Naive B cell (primary cell): ENCODE results near the gene TSPAN1. TPM values are rescaled to one million over a fixed set of nuclear protein-coding genes. Genes with fewer than 3 reads are reported as not detected.

ENCODE experiments used
- ATAC-seq, 2 donors: fragments of 150-1000 bp; cut with Tn5 transposase; 2 replicates each; pipeline ENCODE4 v1.10.0; 2021; ENCODE audit warnings: low read depth in 2 of 2, mild to moderate bottlenecking in 2 of 2, moderate library complexity in 2 of 2
- DNase-seq: peaks from one replicate; pipeline ENCODE4 v3.0.0; 2022
- H3K27ac Mint-ChIP-seq, 6 donors: one replicate each; pipeline ENCODE4 v1.8.0; 2020 to 2022; ENCODE audit warnings: mild to moderate bottlenecking in 6 of 6, mixed read lengths in 6 of 6, moderate library complexity in 5 of 6, inconsistent platforms in 2 of 6
- H3K27me3 Mint-ChIP-seq, 3 donors: one replicate each; pipeline ENCODE4 v1.8.0; 2021 to 2022; ENCODE audit warnings: mixed read lengths in 3 of 3, mild to moderate bottlenecking in 1 of 3
- H3K36me3 Mint-ChIP-seq, 2 donors: one replicate each; pipeline ENCODE4 v1.8.0; 2020 to 2022; ENCODE audit warnings: mixed read lengths in 2 of 2, inconsistent platforms in 1 of 2, mild to moderate bottlenecking in 1 of 2
- H3K4me1 Mint-ChIP-seq, 3 donors: one replicate each; pipeline ENCODE4 v1.8.0; 2020 to 2022; ENCODE audit warnings: mixed read lengths in 3 of 3, inconsistent platforms in 1 of 3, mild to moderate bottlenecking in 1 of 3, moderate library complexity in 1 of 3
- H3K4me3 Mint-ChIP-seq, 8 donors: one replicate each; pipeline ENCODE4 v1.8.0; 2020 to 2022; ENCODE audit warnings: mild to moderate bottlenecking in 8 of 8, mixed read lengths in 8 of 8, moderate library complexity in 8 of 8, inconsistent platforms in 2 of 8
- H3K9me3 Mint-ChIP-seq, 7 donors: one replicate each; pipeline ENCODE4 v1.8.0; 2020 to 2022; ENCODE audit warnings: mixed read lengths in 7 of 7, mild to moderate bottlenecking in 5 of 7, inconsistent platforms in 2 of 7, moderate library complexity in 1 of 7
- polyA plus RNA-seq, 6 donors: library from polyadenylated mRNA; unstranded; fragments of 300-500 nt; fragmentation: Illumina TruSeq; gene quantifications; one replicate each; pipeline ENCODE4 v1.2.3, GENCODE V29; 2021; ENCODE audit warnings: low read depth in 6 of 6

TSPAN1 gene
- polyA plus RNA-seq, 6 donors from 2014 or later: not detected

GRCh38 chr1:46137916-46138315, 37.0 kb upstream of the TSPAN1 start:
- no peak for ATAC-seq
- Mint-ChIP-seq H3K27ac (no peak overlapping the region), H3K36me3 (no peaks in the 10 kb centered on the region), H3K4me1 (peaks cover 9% of the 10 kb centered on the region in 3 donors), H3K9me3 (no peaks in the 10 kb centered on the region), H3K4me3 (no peak overlapping the region), H3K27me3 (peaks cover 26 to 48% (median 36%) of the 10 kb centered on the region in 3 donors)
- no peak for DNase-seq

GRCh38 chr1:46148318-46148717, 26.6 kb upstream of the TSPAN1 start:
- Mint-ChIP-seq H3K4me1 (no peaks in the 10 kb centered on the region), H3K27me3 (no peaks in the 10 kb centered on the region), H3K36me3 (no peaks in the 10 kb centered on the region), H3K27ac (no peak overlapping the region), H3K9me3 (peaks cover 0 to 2% (median 0%) of the 10 kb centered on the region in 7 donors), H3K4me3 (no peak overlapping the region)
- no peak for ATAC-seq
- no peak for DNase-seq

- Mint-ChIP-seq H3K36me3 (no peaks in the 10 kb centered on the region), H3K4me3 (no peak overlapping the region), H3K4me1 (no peaks in the 10 kb centered on the region), H3K27ac (no peak overlapping the region), H3K27me3 (no peaks in the 10 kb centered on the region), H3K9me3 (no peaks in the 10 kb centered on the region)
- ATAC-seq (no peak), DNase-seq (no peak)
These were observed 24.8 kb upstream of the TSPAN1 start for GRCh38 chr1:46150085-46150484.

GRCh38 chr1:46152016-46152415, 22.9 kb upstream of the TSPAN1 start:
- peak overlapping the region in 1 of 6 donors; percentile 7 for H3K27ac Mint-ChIP-seq
- DNase-seq: no peak
- H3K27me3 Mint-ChIP-seq: no peaks in the 10 kb centered on the region
- no peaks in the 10 kb centered on the region for H3K4me1 Mint-ChIP-seq
- H3K36me3 Mint-ChIP-seq: no peaks in the 10 kb centered on the region
- H3K4me3 Mint-ChIP-seq: no peak overlapping the region
- no peaks in the 10 kb centered on the region for H3K9me3 Mint-ChIP-seq
- peak; percentile 32 to 35 for ATAC-seq

GRCh38 chr1:46153228-46153627, 21.7 kb upstream of the TSPAN1 start:
- H3K9me3 Mint-ChIP-seq: no peaks in the 10 kb centered on the region
- no peaks in the 10 kb centered on the region for H3K27me3 Mint-ChIP-seq

GRCh38 chr1:46153732-46154131, 21.2 kb upstream of the TSPAN1 start:
- Mint-ChIP-seq H3K4me3 (no peak overlapping the region), H3K36me3 (no peaks in the 10 kb centered on the region), H3K27ac (no peak overlapping the region), H3K4me1 (no peaks in the 10 kb centered on the region), H3K27me3 (no peaks in the 10 kb centered on the region), H3K9me3 (no peaks in the 10 kb centered on the region)
- ATAC-seq (no peak), DNase-seq (no peak)

More at GRCh38 chr1:46153228-46153627, 21.7 kb upstream of the TSPAN1 start:
- ATAC-seq (no peak), DNase-seq (no peak)
- H3K36me3 Mint-ChIP-seq: no peaks in the 10 kb centered on the region
- no peaks in the 10 kb centered on the region for H3K4me1 Mint-ChIP-seq
- H3K27ac Mint-ChIP-seq: no peak overlapping the region
- no peak overlapping the region for H3K4me3 Mint-ChIP-seq

GRCh38 chr1:46157916-46158311, 17.0 kb upstream of the TSPAN1 start:
- Mint-ChIP-seq H3K4me3 (no peak overlapping the region), H3K9me3 (no peaks in the 10 kb centered on the region), H3K27ac (no peak overlapping the region), H3K4me1 (no peaks in the 10 kb centered on the region), H3K36me3 (no peaks in the 10 kb centered on the region), H3K27me3 (no peaks in the 10 kb centered on the region)
- no peak for ATAC-seq
- DNase-seq: no peak

GRCh38 chr1:46158312-46159281, 16.3 kb upstream of the TSPAN1 start:
- H3K9me3 Mint-ChIP-seq: no peaks in the 10 kb centered on the region
- ATAC-seq: no peak
- no peaks in the 10 kb centered on the region for H3K36me3 Mint-ChIP-seq
- H3K27ac Mint-ChIP-seq: no peak overlapping the region
- H3K27me3 Mint-ChIP-seq: peaks cover 0 to 2% (median 2%) of the 10 kb centered on the region in 3 donors
- H3K4me3 Mint-ChIP-seq: no peak overlapping the region
- DNase-seq: no peak
- H3K4me1 Mint-ChIP-seq: no peaks in the 10 kb centered on the region

- ATAC-seq: no peak
- Mint-ChIP-seq H3K4me3 (no peak overlapping the region), H3K27ac (no peak overlapping the region), H3K36me3 (no peaks in the 10 kb centered on the region), H3K9me3 (no peaks in the 10 kb centered on the region), H3K27me3 (peaks cover 0 to 11% (median 11%) of the 10 kb centered on the region in 3 donors), H3K4me1 (no peaks in the 10 kb centered on the region)
- DNase-seq: no peak
These were observed 15.4 kb upstream of the TSPAN1 start for GRCh38 chr1:46159516-46159915.

GRCh38 chr1:46160212-46160611, 14.7 kb upstream of the TSPAN1 start:
- ATAC-seq (no peak), DNase-seq (no peak)
- H3K27ac Mint-ChIP-seq: no peak overlapping the region
- peaks cover 0 to 3% (median 0%) of the 10 kb centered on the region in 3 donors for H3K4me1 Mint-ChIP-seq
- peaks cover 0 to 18% (median 18%) of the 10 kb centered on the region in 3 donors for H3K27me3 Mint-ChIP-seq
- no peaks in the 10 kb centered on the region for H3K9me3 Mint-ChIP-seq
- no peak overlapping the region for H3K4me3 Mint-ChIP-seq
- H3K36me3 Mint-ChIP-seq: no peaks in the 10 kb centered on the region

- H3K27me3 Mint-ChIP-seq: peaks cover 0 to 25% (median 24%) of the 10 kb centered on the region in 3 donors
- peaks cover 16 to 22% (median 20%) of the 10 kb centered on the region in 3 donors for H3K4me1 Mint-ChIP-seq
- H3K4me3 Mint-ChIP-seq: peak overlapping the region; percentile 81 to 94 (median 92)
- no peaks in the 10 kb centered on the region for H3K36me3 Mint-ChIP-seq
- ATAC-seq: peak; percentile 77 to 83
- DNase-seq: peak; percentile 33
- H3K9me3 Mint-ChIP-seq: no peaks in the 10 kb centered on the region
- peak overlapping the region; percentile 60 to 80 (median 62) for H3K27ac Mint-ChIP-seq
These were observed 8.1 kb upstream of the TSPAN1 start for GRCh38 chr1:46166521-46167462.

- Mint-ChIP-seq H3K36me3 (no peaks in the 10 kb centered on the region), H3K4me3 (peak overlapping the region in 2 of 8 donors; percentile 12 to 87), H3K27me3 (peaks cover 0 to 25% (median 24%) of the 10 kb centered on the region in 3 donors), H3K4me1 (peaks cover 24 to 25% (median 25%) of the 10 kb centered on the region in 3 donors), H3K9me3 (no peaks in the 10 kb centered on the region), H3K27ac (peak overlapping the region in 1 of 6 donors; percentile 36)
- ATAC-seq (no peak), DNase-seq (no peak)
These were observed 6.4 kb upstream of the TSPAN1 start for GRCh38 chr1:46168477-46168876.

GRCh38 chr1:46169811-46170454, 5.0 kb upstream of the TSPAN1 start:
- no peak for DNase-seq
- Mint-ChIP-seq H3K4me1 (peaks cover 24 to 25% (median 25%) of the 10 kb centered on the region in 3 donors), H3K9me3 (no peaks in the 10 kb centered on the region), H3K4me3 (no peak overlapping the region), H3K36me3 (no peaks in the 10 kb centered on the region), H3K27me3 (peaks cover 0 to 10% (median 9%) of the 10 kb centered on the region in 3 donors), H3K27ac (peak overlapping the region in 1 of 6 donors; percentile 59)
- no peak for ATAC-seq
